ENCODE measurements around the gene CANT1.

CANT1 gene

GRCh38 chr17:79007504-79008381 is 1.8 kb downstream of the CANT1 start:
- DNase-seq = no peak
- ATAC-seq = no peak

- DNase-seq = no peak
- no peak for ATAC-seq
Observed at GRCh38 chr17:79006794-79007503, 2.6 kb downstream of the CANT1 start.

- DNase-seq (no peak), ATAC-seq (no peak)
Observed at GRCh38 chr17:79006046-79006445, 3.5 kb downstream of the CANT1 start.

GRCh38 chr17:79005063-79005861 is 4.3 kb downstream of the CANT1 start:
- DNase-seq = no peak
- no peak for ATAC-seq

- ATAC-seq (no peak), DNase-seq (no peak)
Observed at GRCh38 chr17:79003661-79004411, 5.7 kb downstream of the CANT1 start.

- ATAC-seq (no peak), DNase-seq (no peak)
Observed at GRCh38 chr17:79002796-79003593, 6.6 kb downstream of the CANT1 start.

GRCh38 chr17:79002291-79002690 is 7.3 kb downstream of the CANT1 start:
- DNase-seq (no peak), ATAC-seq (no peak)

- ATAC-seq = no peak
- DNase-seq = no peak
Observed at GRCh38 chr17:79001190-79002020, 8.2 kb downstream of the CANT1 start.

- ATAC-seq (no peak), DNase-seq (no peak)
Observed at GRCh38 chr17:79000396-79001189, 9.0 kb downstream of the CANT1 start.

GRCh38 chr17:78999947-79000395 is 9.6 kb downstream of the CANT1 start:
- no peak for DNase-seq
- ATAC-seq = no peak

GRCh38 chr17:78999056-78999768 is 10.4 kb downstream of the CANT1 start:
- no peak for DNase-seq
- ATAC-seq = no peak

GRCh38 chr17:78998311-78999055 is 11.1 kb downstream of the CANT1 start:
- DNase-seq (no peak), ATAC-seq (no peak)

GRCh38 chr17:78997881-78998280 is 11.7 kb downstream of the CANT1 start:
- DNase-seq = no peak
- ATAC-seq = no peak

GRCh38 chr17:78997231-78997741 is 12.3 kb downstream of the CANT1 start:
- DNase-seq (no peak), ATAC-seq (no peak)

GRCh38 chr17:78996781-78997201 is 12.8 kb downstream of the CANT1 start:
- ATAC-seq (no peak), DNase-seq (no peak)

GRCh38 chr17:78995761-78996451 is 13.7 kb downstream of the CANT1 start:
- no peak for DNase-seq
- no peak for ATAC-seq
